Measurements from ENCODE around the gene HK3. TPM values are rescaled to one million over a fixed set of nuclear protein-coding genes. Genes with fewer than 3 reads are reported as not detected.

Gene HK3
- total RNA-seq, 1 donor from 2014 or later: 4.2 TPM

- Histone ChIP-seq H3K4me1 (ENCODE audit: control insufficient read depth in 3 of 3, insufficient read depth in 3 of 3, low read length in 3 of 3) (peaks cover 0 to 17% (median 9%) of the 10 kb centered on the region in 3 donors), H3K27ac (ENCODE audit: low read depth, low read length) (no peak overlapping the region)
Measured at GRCh38 chr5:176878906-176879662, 20.1 kb downstream of the HK3 start.

DNA sequence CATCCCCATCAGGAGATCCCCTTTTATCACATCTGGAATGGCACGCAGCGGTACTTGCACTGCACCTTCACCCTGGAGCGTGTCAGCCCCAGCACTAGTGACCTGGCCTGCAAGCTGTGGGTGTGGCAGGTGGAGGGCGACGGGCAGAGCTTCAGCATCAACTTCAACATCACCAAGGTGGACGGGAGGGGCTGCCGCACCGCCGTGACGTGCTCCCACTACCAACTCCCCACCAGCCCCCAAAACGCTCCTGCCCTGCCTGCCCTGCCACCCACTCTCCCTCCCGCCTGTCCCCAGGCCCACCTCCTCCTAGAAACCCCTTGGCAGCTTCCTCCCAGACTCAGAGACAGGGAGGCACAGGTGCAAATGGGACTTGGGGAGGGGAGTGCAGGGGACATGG, 20.7 kb downstream of the HK3 start:
- peaks cover 38 to 49% (median 41%) of the 10 kb centered on the region in 3 donors for H3K27me3 ChIP-seq (ENCODE audit: control insufficient read depth in 3 of 3, insufficient read depth in 3 of 3, low read length in 3 of 3)
- H3K4me1 ChIP-seq (ENCODE audit: control insufficient read depth in 3 of 3, insufficient read depth in 3 of 3, low read length in 3 of 3): peaks cover 0 to 13% (median 7%) of the 10 kb centered on the region in 3 donors
- no peak overlapping the region for H3K27ac ChIP-seq (ENCODE audit: low read depth, low read length)
- no peak overlapping the region for H3K4me3 ChIP-seq (ENCODE audit: low read length in 3 of 3)
- H3K9ac ChIP-seq (ENCODE audit: low read depth in 1 of 3, low read length in 3 of 3): no peak overlapping the region
- no peaks in the 10 kb centered on the region for H3K36me3 ChIP-seq (ENCODE audit: control insufficient read depth in 3 of 3, insufficient read depth in 3 of 3, low read length in 3 of 3)
- H3K9me3 ChIP-seq (ENCODE audit: control insufficient read depth in 3 of 3, low read length in 3 of 3): no peaks in the 10 kb centered on the region

More at GRCh38 chr5:176878906-176879662, 20.1 kb downstream of the HK3 start:
- Histone ChIP-seq H3K36me3 (ENCODE audit: control insufficient read depth in 3 of 3, insufficient read depth in 3 of 3, low read length in 3 of 3) (no peaks in the 10 kb centered on the region), H3K4me3 (ENCODE audit: low read length in 3 of 3) (no peak overlapping the region), H3K9me3 (ENCODE audit: control insufficient read depth in 3 of 3, low read length in 3 of 3) (no peaks in the 10 kb centered on the region), H3K27me3 (ENCODE audit: control insufficient read depth in 3 of 3, insufficient read depth in 3 of 3, low read length in 3 of 3) (peaks cover 31 to 43% (median 34%) of the 10 kb centered on the region in 3 donors), H3K9ac (ENCODE audit: low read depth in 1 of 3, low read length in 3 of 3) (no peak overlapping the region)

GRCh38 chr5:176877793-176878331, 21.3 kb downstream of the HK3 start:
- Histone ChIP-seq H3K4me3 (ENCODE audit: low read length in 3 of 3) (no peak overlapping the region), H3K9ac (ENCODE audit: low read depth in 1 of 3, low read length in 3 of 3) (no peak overlapping the region), H3K9me3 (ENCODE audit: control insufficient read depth in 3 of 3, low read length in 3 of 3) (no peaks in the 10 kb centered on the region), H3K36me3 (ENCODE audit: control insufficient read depth in 3 of 3, insufficient read depth in 3 of 3, low read length in 3 of 3) (no peaks in the 10 kb centered on the region), H3K4me1 (ENCODE audit: control insufficient read depth in 3 of 3, insufficient read depth in 3 of 3, low read length in 3 of 3) (peaks cover 0 to 11% (median 7%) of the 10 kb centered on the region in 3 donors), H3K27ac (ENCODE audit: low read depth, low read length) (no peak overlapping the region), H3K27me3 (ENCODE audit: control insufficient read depth in 3 of 3, insufficient read depth in 3 of 3, low read length in 3 of 3) (peaks cover 39 to 50% (median 43%) of the 10 kb centered on the region in 3 donors)

DNA sequence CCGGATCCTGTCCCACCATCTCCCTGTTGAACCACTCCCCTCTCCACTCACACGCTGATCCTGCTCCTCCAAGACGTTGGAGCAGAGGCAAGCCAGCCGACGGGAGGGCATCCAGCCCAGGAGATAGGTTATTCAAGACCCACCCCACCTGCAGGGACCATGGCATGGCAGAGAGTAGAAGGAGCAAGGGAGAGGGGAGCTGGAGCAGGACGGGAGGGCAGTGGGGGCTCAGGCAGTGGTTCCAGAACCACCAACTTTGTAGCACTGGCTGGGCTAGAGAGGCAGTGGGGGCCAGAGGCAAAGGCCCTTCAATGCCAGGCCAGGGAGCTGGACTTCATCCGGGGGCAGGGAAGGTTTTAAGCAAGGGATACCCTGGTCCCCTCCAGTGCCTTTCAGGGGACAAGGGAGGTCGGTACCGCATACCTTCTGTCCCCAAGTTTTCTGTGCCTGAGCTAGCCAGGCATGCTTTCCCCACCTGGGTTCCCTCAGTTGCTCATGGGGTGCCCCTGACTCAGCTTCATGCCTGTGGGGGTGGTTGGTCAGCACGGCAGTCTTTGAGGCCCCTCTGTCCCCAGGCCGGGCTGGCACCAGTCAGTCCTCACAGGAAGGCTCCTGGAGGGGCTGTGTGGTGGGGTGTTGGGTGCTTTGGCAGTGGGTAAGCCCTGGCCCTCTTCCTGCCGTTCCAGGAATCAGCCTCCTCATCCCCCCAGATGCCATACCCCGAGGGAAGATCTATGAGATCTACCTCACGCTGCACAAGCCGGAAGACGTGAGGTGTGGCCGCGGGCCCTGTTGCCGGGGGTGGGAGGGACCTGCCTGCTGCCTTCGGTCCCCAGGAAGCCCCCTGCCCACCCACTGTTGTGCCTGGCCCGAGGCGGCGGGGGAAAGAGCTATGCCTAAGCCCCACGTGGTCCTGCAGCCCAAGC, 22.4 kb downstream of the HK3 start:
- no peak overlapping the region for H3K4me3 ChIP-seq (ENCODE audit: low read length in 3 of 3)
- H3K36me3 ChIP-seq (ENCODE audit: control insufficient read depth in 3 of 3, insufficient read depth in 3 of 3, low read length in 3 of 3): no peaks in the 10 kb centered on the region
- H3K4me1 ChIP-seq (ENCODE audit: control insufficient read depth in 3 of 3, insufficient read depth in 3 of 3, low read length in 3 of 3): peaks cover 0 to under 1% (median 0%) of the 10 kb centered on the region in 3 donors
- H3K27ac ChIP-seq (ENCODE audit: low read depth, low read length): no peak overlapping the region
- H3K9me3 ChIP-seq (ENCODE audit: control insufficient read depth in 3 of 3, low read length in 3 of 3): no peaks in the 10 kb centered on the region
- H3K27me3 ChIP-seq (ENCODE audit: control insufficient read depth in 3 of 3, insufficient read depth in 3 of 3, low read length in 3 of 3): peaks cover 39 to 50% (median 43%) of the 10 kb centered on the region in 3 donors
- no peak overlapping the region for H3K9ac ChIP-seq (ENCODE audit: low read depth in 1 of 3, low read length in 3 of 3)

GRCh38 chr5:176875783-176876505, 23.2 kb downstream of the HK3 start:
- Histone ChIP-seq H3K27ac (ENCODE audit: low read depth, low read length) (no peak overlapping the region), H3K4me3 (ENCODE audit: low read length in 3 of 3) (no peak overlapping the region), H3K4me1 (ENCODE audit: control insufficient read depth in 3 of 3, insufficient read depth in 3 of 3, low read length in 3 of 3) (no peaks in the 10 kb centered on the region), H3K36me3 (ENCODE audit: control insufficient read depth in 3 of 3, insufficient read depth in 3 of 3, low read length in 3 of 3) (no peaks in the 10 kb centered on the region), H3K9ac (ENCODE audit: low read depth in 1 of 3, low read length in 3 of 3) (no peak overlapping the region), H3K9me3 (ENCODE audit: control insufficient read depth in 3 of 3, low read length in 3 of 3) (no peaks in the 10 kb centered on the region), H3K27me3 (ENCODE audit: control insufficient read depth in 3 of 3, insufficient read depth in 3 of 3, low read length in 3 of 3) (peaks cover 39 to 50% (median 43%) of the 10 kb centered on the region in 3 donors)

- no peaks in the 10 kb centered on the region for H3K9me3 ChIP-seq (ENCODE audit: control insufficient read depth in 3 of 3, low read length in 3 of 3)
- H3K27me3 ChIP-seq (ENCODE audit: control insufficient read depth in 3 of 3, insufficient read depth in 3 of 3, low read length in 3 of 3): peaks cover 42 to 51% (median 46%) of the 10 kb centered on the region in 3 donors
- H3K36me3 ChIP-seq (ENCODE audit: control insufficient read depth in 3 of 3, insufficient read depth in 3 of 3, low read length in 3 of 3): no peaks in the 10 kb centered on the region
Measured at GRCh38 chr5:176875014-176875550, 24.1 kb downstream of the HK3 start.

DNA sequence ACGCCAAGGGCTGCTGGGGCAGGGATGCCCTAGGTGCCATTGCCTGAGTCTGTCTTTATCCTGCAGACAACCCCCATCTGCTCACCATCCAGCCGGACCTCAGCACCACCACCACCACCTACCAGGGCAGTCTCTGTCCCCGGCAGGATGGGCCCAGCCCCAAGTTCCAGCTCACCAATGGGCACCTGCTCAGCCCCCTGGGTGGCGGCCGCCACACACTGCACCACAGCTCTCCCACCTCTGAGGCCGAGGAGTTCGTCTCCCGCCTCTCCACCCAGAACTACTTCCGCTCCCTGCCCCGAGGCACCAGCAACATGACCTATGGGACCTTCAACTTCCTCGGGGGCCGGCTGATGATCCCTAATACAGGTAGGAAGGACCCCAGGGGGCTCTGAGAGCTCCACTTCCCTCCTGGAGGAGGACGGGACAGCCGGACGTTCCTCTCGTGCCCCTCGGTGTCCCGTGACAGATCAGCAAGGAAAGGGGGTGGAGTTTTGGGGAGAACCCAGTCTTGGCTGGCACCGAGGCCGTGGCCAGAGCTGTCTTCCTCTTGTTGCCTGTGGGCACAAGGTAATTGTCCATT, 24.9 kb downstream of the HK3 start:
- H3K27ac ChIP-seq (ENCODE audit: low read depth, low read length): no peak overlapping the region
- no peaks in the 10 kb centered on the region for H3K9me3 ChIP-seq (ENCODE audit: control insufficient read depth in 3 of 3, low read length in 3 of 3)
- H3K4me1 ChIP-seq (ENCODE audit: control insufficient read depth in 3 of 3, insufficient read depth in 3 of 3, low read length in 3 of 3): no peaks in the 10 kb centered on the region
- H3K4me3 ChIP-seq (ENCODE audit: low read length in 3 of 3): no peak overlapping the region
- no peak overlapping the region for H3K9ac ChIP-seq (ENCODE audit: low read depth in 1 of 3, low read length in 3 of 3)
- H3K27me3 ChIP-seq (ENCODE audit: control insufficient read depth in 3 of 3, insufficient read depth in 3 of 3, low read length in 3 of 3): peaks cover 45 to 53% (median 52%) of the 10 kb centered on the region in 3 donors
- no peaks in the 10 kb centered on the region for H3K36me3 ChIP-seq (ENCODE audit: control insufficient read depth in 3 of 3, insufficient read depth in 3 of 3, low read length in 3 of 3)

More at GRCh38 chr5:176875014-176875550, 24.1 kb downstream of the HK3 start:
- H3K4me3 ChIP-seq (ENCODE audit: low read length in 3 of 3): no peak overlapping the region
- no peak overlapping the region for H3K9ac ChIP-seq (ENCODE audit: low read depth in 1 of 3, low read length in 3 of 3)
- H3K4me1 ChIP-seq (ENCODE audit: control insufficient read depth in 3 of 3, insufficient read depth in 3 of 3, low read length in 3 of 3): no peaks in the 10 kb centered on the region
- H3K27ac ChIP-seq (ENCODE audit: low read depth, low read length): no peak overlapping the region

DNA sequence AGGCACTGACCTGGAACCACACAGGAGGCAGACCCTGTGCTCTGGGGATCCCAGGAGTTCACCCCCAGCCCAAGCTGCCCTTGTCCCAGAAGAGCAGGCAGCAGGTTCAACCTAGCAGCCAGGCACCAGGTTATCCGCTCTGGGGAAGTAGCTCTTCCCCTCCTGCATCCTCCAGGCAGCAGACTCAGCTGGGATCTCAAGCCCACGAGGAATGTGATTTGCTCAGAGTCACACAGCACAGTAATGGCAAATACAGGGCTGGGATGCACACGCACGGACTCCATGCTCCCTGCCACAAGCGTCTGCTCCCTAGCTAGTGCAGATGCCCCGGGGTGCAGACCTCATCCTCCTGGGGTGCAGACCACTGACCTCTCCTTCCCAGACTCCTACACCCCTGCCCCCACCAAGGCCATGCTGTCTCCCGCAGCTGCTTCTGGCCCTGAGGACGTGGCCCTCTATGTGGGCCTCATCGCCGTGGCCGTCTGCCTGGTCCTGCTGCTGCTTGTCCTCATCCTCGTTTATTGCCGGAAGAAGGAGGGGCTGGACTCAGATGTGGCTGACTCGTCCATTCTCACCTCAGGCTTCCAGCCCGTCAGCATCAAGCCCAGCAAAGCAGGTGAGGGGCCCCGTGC, 25.5 kb downstream of the HK3 start:
- no peak overlapping the region for H3K27ac ChIP-seq (ENCODE audit: low read depth, low read length)
- H3K9ac ChIP-seq (ENCODE audit: low read depth in 1 of 3, low read length in 3 of 3): no peak overlapping the region
- no peaks in the 10 kb centered on the region for H3K9me3 ChIP-seq (ENCODE audit: control insufficient read depth in 3 of 3, low read length in 3 of 3)
- H3K36me3 ChIP-seq (ENCODE audit: control insufficient read depth in 3 of 3, insufficient read depth in 3 of 3, low read length in 3 of 3): no peaks in the 10 kb centered on the region
- no peaks in the 10 kb centered on the region for H3K4me1 ChIP-seq (ENCODE audit: control insufficient read depth in 3 of 3, insufficient read depth in 3 of 3, low read length in 3 of 3)
- H3K27me3 ChIP-seq (ENCODE audit: control insufficient read depth in 3 of 3, insufficient read depth in 3 of 3, low read length in 3 of 3): peaks cover 45 to 55% (median 55%) of the 10 kb centered on the region in 3 donors
- no peak overlapping the region for H3K4me3 ChIP-seq (ENCODE audit: low read length in 3 of 3)

Measured in skeletal muscle tissue (tissue), 4 donors.